Esophagus (tissue), 2 donors: ENCODE measurements around the gene NUDT19. TPM values are rescaled to one million over a fixed set of nuclear protein-coding genes. Genes with fewer than 3 reads are reported as not detected.
A peak's percentile ranks its signal among the peaks of the same experiment; 100 is the strongest.

Experiments used
- H3K27ac ChIP-seq, 2 donors: one replicate each; pipeline ENCODE4 v1.5.1; 2013; ENCODE audit warnings: low read depth in 2 of 2, mild to moderate bottlenecking in 2 of 2, inconsistent platforms in 1 of 2, low read length in 1 of 2, moderate library complexity in 1 of 2
- H3K27me3 ChIP-seq, 2 donors: one replicate each; pipeline ENCODE4 v1.6.1; 2013; ENCODE audit warnings: low read length in 2 of 2, control low read depth in 1 of 2, mild to moderate bottlenecking in 1 of 2; ENCODE audit not compliant: insufficient read depth in 2 of 2, control insufficient read depth in 1 of 2
- H3K36me3 ChIP-seq, 2 donors: one replicate each; pipeline ENCODE4 v1.6.1; 2013; ENCODE audit warnings: low read length in 1 of 2; ENCODE audit not compliant: control insufficient read depth in 2 of 2, insufficient read depth in 2 of 2
- H3K4me1 ChIP-seq, 2 donors: one replicate each; pipeline ENCODE4 v1.6.1; 2013; ENCODE audit warnings: low read length in 1 of 2; ENCODE audit not compliant: control insufficient read depth in 2 of 2, insufficient read depth in 2 of 2
- H3K4me3 ChIP-seq, 2 donors: one replicate each; pipeline ENCODE4 v1.5.1; 2013; ENCODE audit warnings: low read length in 2 of 2, mild to moderate bottlenecking in 2 of 2, low read depth in 1 of 2, moderate library complexity in 1 of 2
- H3K9me3 ChIP-seq, 2 donors: one replicate each; pipeline ENCODE4 v1.6.1; 2013; ENCODE audit warnings: mild to moderate bottlenecking in 2 of 2, low read depth in 1 of 2, low read length in 1 of 2, moderate library complexity in 1 of 2; ENCODE audit not compliant: control insufficient read depth in 2 of 2, insufficient read depth in 1 of 2
- WGBS, 2 donors: extraction: QIAGEN DNeasy Blood & Tissue Kit; methylation state at CpG; one replicate each; pipeline ENCODE4 v1.1.7; 2013; 5-methylcytosine and 5-hydroxymethylcytosine counted together
- polyA plus RNA-seq, 2 donors: library from polyadenylated mRNA; stranded (reverse); fragments of 200-250 nt; gene quantifications; one replicate each; pipeline ENCODE4 v1.2.3, GENCODE V29; 2013
- donor health status: healthy with polysubstance abuse.
- donor health status: Bipolar disorder and iron deficiency.

Gene NUDT19
- polyA plus RNA-seq, 2 donors: 8.5 to 8.6 TPM

GRCh38 chr19:32674153-32674930, 17.3 kb upstream of the NUDT19 start:
- Histone ChIP-seq H3K4me3 (peak overlapping the region; percentile 66 to 95), H3K27me3 (no peaks in the 10 kb centered on the region), H3K4me1 (peaks cover 8 to 25% of the 10 kb centered on the region in 2 donors), H3K36me3 (no peaks in the 10 kb centered on the region), H3K9me3 (no peaks in the 10 kb centered on the region), H3K27ac (peak overlapping the region; percentile 86 to 90)
- WGBS, 2 donors: 1% methylated on average over 46 to 67 of the region's 67 CpGs

- H3K27ac ChIP-seq: peak within 1 kb of the TSS; percentile 86 to 90
- H3K4me1 ChIP-seq: peaks cover 8 to 25% of the 10 kb centered on the region in 2 donors
- 0 to 1% methylated on average over 49 to 75 of the region's 75 CpGs for WGBS, 2 donors
- no peaks in the 10 kb centered on the region for H3K27me3 ChIP-seq
- H3K4me3 ChIP-seq: peak within 1 kb of the TSS; percentile 66 to 95
- no peaks in the 10 kb centered on the region for H3K36me3 ChIP-seq
- H3K9me3 ChIP-seq: no peaks in the 10 kb centered on the region
Measured at GRCh38 chr19:32674931-32675719, 16.5 kb upstream of the NUDT19 start, which contains the start of gene ANKRD27. Gene ANKRD27 (minus strand): TSS chr19:32675180. CDS start chr19:32659015, 16,165 bp downstream.

- 1 to 2% methylated on average over 52 to 53 of the region's 53 CpGs for WGBS, 2 donors
- peak within 1 kb of the TSS; percentile 66 to 95 for H3K4me3 ChIP-seq
- no peaks in the 10 kb centered on the region for H3K36me3 ChIP-seq
- H3K4me1 ChIP-seq: peaks cover 8 to 25% of the 10 kb centered on the region in 2 donors
- H3K27me3 ChIP-seq: no peaks in the 10 kb centered on the region
- peak within 1 kb of the TSS; percentile 86 to 90 for H3K27ac ChIP-seq
- no peaks in the 10 kb centered on the region for H3K9me3 ChIP-seq
Measured at GRCh38 chr19:32675720-32676185, 15.9 kb upstream of the NUDT19 start, which contains the start of gene RGS9BP. Gene RGS9BP (plus strand): TSS chr19:32675848. CDS start chr19:32676264, 416 bp downstream.

GRCh38 chr19:32676186-32676894, 15.3 kb upstream of the NUDT19 start:
- H3K27me3 ChIP-seq: no peaks in the 10 kb centered on the region
- peaks cover 8 to 25% of the 10 kb centered on the region in 2 donors for H3K4me1 ChIP-seq
- 2 to 4% methylated on average over 64 to 93 of the region's 93 CpGs for WGBS, 2 donors
- no peaks in the 10 kb centered on the region for H3K9me3 ChIP-seq
- H3K36me3 ChIP-seq: no peaks in the 10 kb centered on the region
- peak overlapping the region; percentile 47 to 55 for H3K4me3 ChIP-seq
- peak overlapping the region in 1 of 2 donors; percentile 81 for H3K27ac ChIP-seq

- Histone ChIP-seq H3K9me3 (no peaks in the 10 kb centered on the region), H3K27me3 (no peaks in the 10 kb centered on the region), H3K4me3 (peak overlapping the region; percentile 47 to 55), H3K4me1 (peaks cover 8 to 25% of the 10 kb centered on the region in 2 donors), H3K36me3 (no peaks in the 10 kb centered on the region), H3K27ac (no peak overlapping the region)
- 28 to 34% methylated on average over 33 of the region's 33 CpGs for WGBS, 2 donors
Measured at GRCh38 chr19:32676895-32677359, 14.7 kb upstream of the NUDT19 start.

GRCh38 chr19:32677657-32678056, 14.0 kb upstream of the NUDT19 start:
- 49% methylated on average over 9 of the region's 9 CpGs for WGBS, 2 donors
- H3K4me1 ChIP-seq: peaks cover 8 to 22% of the 10 kb centered on the region in 2 donors
- no peak overlapping the region for H3K4me3 ChIP-seq
- H3K36me3 ChIP-seq: no peaks in the 10 kb centered on the region
- no peaks in the 10 kb centered on the region for H3K9me3 ChIP-seq
- H3K27ac ChIP-seq: peak overlapping the region; percentile 34 to 62
- H3K27me3 ChIP-seq: no peaks in the 10 kb centered on the region

GRCh38 chr19:32680986-32681385, 10.6 kb upstream of the NUDT19 start:
- no peaks in the 10 kb centered on the region for H3K36me3 ChIP-seq
- H3K9me3 ChIP-seq: no peaks in the 10 kb centered on the region
- no peak overlapping the region for H3K4me3 ChIP-seq
- peaks cover 0 to 11% of the 10 kb centered on the region in 2 donors for H3K4me1 ChIP-seq
- WGBS, 2 donors: 75 to 83% methylated on average over 2 of the region's 2 CpGs
- no peak overlapping the region for H3K27ac ChIP-seq
- H3K27me3 ChIP-seq: no peaks in the 10 kb centered on the region

GRCh38 chr19:32682317-32682716, 9.3 kb upstream of the NUDT19 start:
- Histone ChIP-seq H3K4me1 (peaks cover 0 to 3% of the 10 kb centered on the region in 2 donors), H3K27ac (peak overlapping the region in 1 of 2 donors; percentile 63), H3K4me3 (no peak overlapping the region), H3K36me3 (no peaks in the 10 kb centered on the region), H3K27me3 (no peaks in the 10 kb centered on the region), H3K9me3 (no peaks in the 10 kb centered on the region)
- 63 to 70% methylated on average over 4 of the region's 4 CpGs for WGBS, 2 donors
